D721Med (cell line): ENCODE measurements around the gene RPL41.

Experiments
- DNase-seq: peaks from one replicate; pipeline ENCODE4 v3.0.0; 2011; ENCODE audit warnings: low spot score; ENCODE audit not compliant: insufficient read length
- FAIRE-seq: peaks from 2 replicates; lab custom pipeline; 2011; peaks lifted over from hg19 to GRCh38; lab: Jason Lieb, UNC
- TF ChIP-seq, protein P1 (sequence below): IDR thresholded peaks from 2 replicates; pipeline ENCODE4 v1.5.1; 2012; ENCODE audit warnings: mild to moderate bottlenecking, control low read depth; ENCODE audit not compliant: insufficient read depth; ENCODE audit errors: missing control alignments

RPL41 gene

DNA sequence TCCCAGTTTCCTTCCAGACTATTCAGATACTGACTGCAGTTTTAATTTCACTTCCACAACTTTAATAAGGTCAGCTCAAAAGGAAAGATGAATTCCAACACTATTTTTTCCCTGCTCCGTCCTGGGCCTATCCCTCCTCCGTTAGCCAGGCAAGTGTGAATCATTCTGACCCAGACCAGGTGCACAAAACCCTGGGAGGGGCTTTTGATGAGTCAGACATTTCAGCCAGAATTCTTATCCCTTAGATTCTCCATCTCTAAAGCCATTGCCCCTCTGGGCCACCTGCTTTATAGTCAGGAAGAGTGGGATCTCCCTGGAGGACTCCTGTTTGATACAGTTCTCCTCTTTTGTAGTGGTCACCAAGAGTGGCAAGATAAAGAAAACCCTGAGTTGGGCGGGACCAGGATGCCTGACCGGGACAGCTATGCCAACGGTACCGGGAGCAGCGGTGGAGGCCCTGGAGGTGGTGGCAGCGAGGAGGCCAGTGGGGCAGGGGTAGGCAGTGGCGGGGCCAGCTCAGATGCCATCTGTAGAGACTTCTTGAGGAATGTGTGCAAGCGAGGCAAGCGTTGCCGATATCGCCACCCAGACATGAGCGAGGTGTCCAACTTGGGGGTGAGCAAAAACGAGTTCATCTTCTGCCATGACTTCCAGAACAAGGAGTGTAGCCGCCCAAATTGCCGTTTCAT, 3.9 kb downstream of the RPL41 start:
- FAIRE-seq (no peak), DNase-seq (no peak)
- TF ChIP-seq, protein P1, sequence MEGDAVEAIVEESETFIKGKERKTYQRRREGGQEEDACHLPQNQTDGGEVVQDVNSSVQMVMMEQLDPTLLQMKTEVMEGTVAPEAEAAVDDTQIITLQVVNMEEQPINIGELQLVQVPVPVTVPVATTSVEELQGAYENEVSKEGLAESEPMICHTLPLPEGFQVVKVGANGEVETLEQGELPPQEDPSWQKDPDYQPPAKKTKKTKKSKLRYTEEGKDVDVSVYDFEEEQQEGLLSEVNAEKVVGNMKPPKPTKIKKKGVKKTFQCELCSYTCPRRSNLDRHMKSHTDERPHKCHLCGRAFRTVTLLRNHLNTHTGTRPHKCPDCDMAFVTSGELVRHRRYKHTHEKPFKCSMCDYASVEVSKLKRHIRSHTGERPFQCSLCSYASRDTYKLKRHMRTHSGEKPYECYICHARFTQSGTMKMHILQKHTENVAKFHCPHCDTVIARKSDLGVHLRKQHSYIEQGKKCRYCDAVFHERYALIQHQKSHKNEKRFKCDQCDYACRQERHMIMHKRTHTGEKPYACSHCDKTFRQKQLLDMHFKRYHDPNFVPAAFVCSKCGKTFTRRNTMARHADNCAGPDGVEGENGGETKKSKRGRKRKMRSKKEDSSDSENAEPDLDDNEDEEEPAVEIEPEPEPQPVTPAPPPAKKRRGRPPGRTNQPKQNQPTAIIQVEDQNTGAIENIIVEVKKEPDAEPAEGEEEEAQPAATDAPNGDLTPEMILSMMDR: no peak

DNA sequence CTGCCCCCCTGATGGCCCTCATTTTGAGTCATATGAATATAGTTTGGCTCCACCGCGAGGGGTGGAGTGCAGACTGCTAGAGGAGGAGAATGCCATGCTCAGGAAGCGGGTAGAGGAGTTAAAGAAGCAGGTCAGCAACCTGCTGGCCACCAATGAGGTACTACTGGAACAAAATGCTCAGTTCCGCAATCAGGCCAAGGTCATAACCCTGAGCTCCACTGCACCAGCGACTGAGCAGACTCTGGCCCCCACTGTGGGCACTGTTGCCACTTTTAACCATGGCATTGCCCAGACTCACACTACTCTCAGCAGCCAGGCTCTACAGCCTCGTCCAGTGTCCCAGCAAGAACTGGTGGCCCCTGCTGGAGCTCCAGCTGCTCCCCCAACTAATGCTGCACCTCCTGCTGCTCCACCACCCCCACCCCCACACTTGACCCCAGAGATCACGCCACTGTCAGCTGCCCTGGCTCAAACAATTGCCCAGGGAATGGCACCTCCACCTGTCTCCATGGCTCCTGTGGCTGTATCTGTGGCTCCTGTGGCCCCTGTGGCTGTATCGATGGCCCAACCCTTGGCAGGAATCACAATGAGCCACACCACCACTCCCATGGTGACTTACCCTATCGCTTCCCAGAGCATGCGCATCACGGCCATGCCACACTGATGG, 4.9 kb downstream of the RPL41 start:
- FAIRE-seq (no peak), DNase-seq (no peak)
- TF ChIP-seq, protein P1: no peak

DNA sequence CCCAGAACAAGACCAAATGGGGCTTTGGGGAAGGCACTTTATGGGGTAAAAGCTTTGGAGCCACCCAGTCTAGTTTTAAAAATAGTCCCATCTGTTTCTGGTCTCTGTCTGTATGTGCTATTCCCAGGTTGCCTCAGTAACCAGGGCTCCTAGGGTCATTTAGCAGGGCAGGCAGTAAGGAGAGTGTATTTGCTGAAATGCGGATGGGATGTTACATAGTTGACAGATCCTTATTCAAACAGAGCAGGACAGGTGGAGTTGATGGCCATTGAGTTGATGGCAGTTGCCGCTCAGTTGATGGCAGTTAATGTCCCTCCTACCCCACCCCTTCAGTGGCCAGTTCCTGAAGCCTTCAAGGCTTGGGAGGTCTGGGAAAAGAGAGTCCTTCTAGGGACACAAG, 6.2 kb downstream of the RPL41 start:
- TF ChIP-seq, protein P1: no peak
- no peak for DNase-seq

GRCh38 chr12:56124133-56124532, 7.7 kb downstream of the RPL41 start:
- TF ChIP-seq, protein P1: no peak
- no peak for DNase-seq
- FAIRE-seq: no peak

More for the DNA sequence above, 6.2 kb downstream of the RPL41 start:
- FAIRE-seq: no peak

- FAIRE-seq: no peak
- TF ChIP-seq, protein P1: no peak
- DNase-seq: no peak
Observed at GRCh38 chr12:56126732-56127239, 10.4 kb downstream of the RPL41 start.

DNA sequence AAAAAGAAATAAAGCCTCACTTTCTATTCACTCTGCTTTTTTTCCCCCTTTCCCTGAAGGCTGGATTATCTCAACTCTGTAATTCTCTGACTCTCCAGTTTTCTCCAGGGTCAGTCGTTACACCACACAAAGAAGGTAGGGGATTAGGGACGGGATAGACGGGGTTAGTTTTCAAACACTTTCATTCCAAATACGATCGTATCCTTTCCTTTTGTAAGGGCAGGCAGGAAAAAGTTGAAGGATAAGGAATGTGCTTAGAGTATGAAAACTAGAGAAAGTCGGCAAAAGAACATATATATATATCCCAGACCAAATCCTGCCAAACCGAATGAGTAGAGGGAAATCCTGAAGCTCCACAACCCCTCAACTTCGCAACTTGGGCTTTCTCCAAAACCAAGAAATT, 11.1 kb downstream of the RPL41 start:
- DNase-seq: no peak
- TF ChIP-seq, protein P1: no peak
- FAIRE-seq: no peak
